Glutamatergic neuron (in vitro differentiated cells): ENCODE measurements around the gene FLVCR1. TPM values are rescaled to one million over a fixed set of nuclear protein-coding genes. Genes with fewer than 3 reads are reported as not detected.

Experiments used
- DNase-seq: peaks from one replicate; pipeline ENCODE4 v3.0.0; 2022
- H3K27ac Mint-ChIP-seq: one replicate; pipeline ENCODE4 v1.8.0; 2020; ENCODE audit warnings: mild to moderate bottlenecking, mixed read lengths, inconsistent platforms; ENCODE audit not compliant: unreplicated experiment
- H3K27me3 Mint-ChIP-seq: one replicate; pipeline ENCODE4 v1.8.0; 2020; ENCODE audit warnings: mild to moderate bottlenecking, moderate library complexity, mixed read lengths, inconsistent platforms; ENCODE audit not compliant: unreplicated experiment
- H3K36me3 Mint-ChIP-seq: one replicate; pipeline ENCODE4 v1.8.0; 2020; ENCODE audit warnings: mild to moderate bottlenecking, mixed read lengths, inconsistent platforms; ENCODE audit not compliant: unreplicated experiment
- H3K4me1 Mint-ChIP-seq: one replicate; pipeline ENCODE4 v1.8.0; 2020; ENCODE audit warnings: mild to moderate bottlenecking, low read depth, mixed read lengths, inconsistent platforms; ENCODE audit not compliant: unreplicated experiment
- H3K4me3 Mint-ChIP-seq: one replicate; pipeline ENCODE4 v1.8.0; 2020; ENCODE audit warnings: mild to moderate bottlenecking, mixed read lengths, inconsistent platforms; ENCODE audit not compliant: unreplicated experiment
- H3K9me3 Mint-ChIP-seq: one replicate; pipeline ENCODE4 v1.8.0; 2020; ENCODE audit warnings: mild to moderate bottlenecking, moderate library complexity, mixed read lengths, inconsistent platforms; ENCODE audit not compliant: unreplicated experiment
- total RNA-seq: library from RNA; stranded (reverse); fragmentation: NEBNext Ultra II Directional; extraction: Animal tissue kit (Norgen Biotek cat#: 25700); gene quantifications from one replicate; pipeline ENCODE4 v1.2.1, GENCODE V29; 2021; ENCODE audit not compliant: unreplicated experiment
- TF ChIP-seq, protein P1 (sequence below): fragments of 200-600 bp; sonication (generic); IDR thresholded peaks from one replicate; pipeline ENCODE4 v1.5.0; 2021; ENCODE audit not compliant: partially characterized antibody, unreplicated experiment

Gene FLVCR1
- total RNA-seq, 1 donor from 2014 or later, result 33.4 TPM

DNA sequence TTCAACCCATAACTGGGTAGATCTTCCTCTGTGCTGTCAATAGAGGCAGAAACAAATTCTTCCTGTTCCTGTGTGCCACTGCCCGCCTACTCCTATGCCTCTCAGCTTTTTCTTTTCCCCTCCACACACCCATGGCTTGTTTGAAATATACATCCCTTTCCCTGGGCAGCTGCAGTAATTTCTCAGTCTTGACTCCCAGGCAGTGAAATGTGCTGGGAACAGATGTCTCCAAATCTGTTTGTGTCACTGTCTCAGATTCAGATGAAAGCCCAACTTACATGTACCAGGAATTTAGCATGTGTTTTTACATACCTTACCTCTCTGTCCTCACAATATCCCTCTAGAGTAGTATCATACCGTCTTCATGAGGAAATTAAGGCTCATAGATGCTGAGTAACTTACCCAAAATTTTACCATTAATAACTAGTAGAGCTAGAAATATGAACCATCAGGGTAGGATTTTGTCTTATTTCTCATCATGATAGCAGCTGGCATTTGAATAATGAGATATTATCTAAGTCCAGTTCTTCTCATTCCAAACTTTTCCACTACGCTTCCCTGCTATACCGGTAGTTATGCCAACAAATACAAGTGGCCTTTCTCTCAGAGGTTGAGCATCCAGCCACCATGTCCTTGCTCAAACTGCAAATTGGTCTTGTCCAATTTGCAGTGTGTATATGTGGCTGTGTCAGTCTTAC, 87.5 kb downstream of the FLVCR1 start:
- peaks cover 6% of the 10 kb centered on the region for H3K9me3 Mint-ChIP-seq
- no peak for DNase-seq
- H3K27ac Mint-ChIP-seq, result no peak overlapping the region
- H3K4me3 Mint-ChIP-seq, result no peak overlapping the region
- H3K4me1 Mint-ChIP-seq, result peaks cover 12% of the 10 kb centered on the region
- peaks cover 7% of the 10 kb centered on the region for H3K36me3 Mint-ChIP-seq
- peaks cover 12% of the 10 kb centered on the region for H3K27me3 Mint-ChIP-seq
- TF ChIP-seq, protein P1, sequence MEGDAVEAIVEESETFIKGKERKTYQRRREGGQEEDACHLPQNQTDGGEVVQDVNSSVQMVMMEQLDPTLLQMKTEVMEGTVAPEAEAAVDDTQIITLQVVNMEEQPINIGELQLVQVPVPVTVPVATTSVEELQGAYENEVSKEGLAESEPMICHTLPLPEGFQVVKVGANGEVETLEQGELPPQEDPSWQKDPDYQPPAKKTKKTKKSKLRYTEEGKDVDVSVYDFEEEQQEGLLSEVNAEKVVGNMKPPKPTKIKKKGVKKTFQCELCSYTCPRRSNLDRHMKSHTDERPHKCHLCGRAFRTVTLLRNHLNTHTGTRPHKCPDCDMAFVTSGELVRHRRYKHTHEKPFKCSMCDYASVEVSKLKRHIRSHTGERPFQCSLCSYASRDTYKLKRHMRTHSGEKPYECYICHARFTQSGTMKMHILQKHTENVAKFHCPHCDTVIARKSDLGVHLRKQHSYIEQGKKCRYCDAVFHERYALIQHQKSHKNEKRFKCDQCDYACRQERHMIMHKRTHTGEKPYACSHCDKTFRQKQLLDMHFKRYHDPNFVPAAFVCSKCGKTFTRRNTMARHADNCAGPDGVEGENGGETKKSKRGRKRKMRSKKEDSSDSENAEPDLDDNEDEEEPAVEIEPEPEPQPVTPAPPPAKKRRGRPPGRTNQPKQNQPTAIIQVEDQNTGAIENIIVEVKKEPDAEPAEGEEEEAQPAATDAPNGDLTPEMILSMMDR, result no peak

DNA sequence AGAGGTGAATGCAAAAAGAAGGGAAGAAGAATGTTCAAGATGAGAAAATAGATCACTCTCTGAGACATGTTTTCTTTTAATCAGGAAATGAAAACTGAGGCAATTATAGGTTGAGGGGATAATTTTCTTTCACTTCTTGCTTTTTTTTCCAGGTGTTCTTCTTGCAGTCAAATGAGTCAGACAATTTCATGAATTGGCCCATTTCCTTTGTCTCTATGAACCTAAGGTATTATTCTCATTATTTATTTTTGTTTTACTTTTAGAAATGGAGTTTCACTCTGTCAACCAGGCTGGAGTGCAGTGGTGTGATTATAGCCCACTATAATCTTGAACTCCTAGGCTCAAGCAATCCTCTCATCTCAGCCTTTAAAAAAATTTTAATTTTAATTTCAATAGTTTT, 88.8 kb downstream of the FLVCR1 start:
- TF ChIP-seq, protein P1, result no peak
- DNase-seq, result no peak
- Mint-ChIP-seq H3K36me3 (no peaks in the 10 kb centered on the region), H3K9me3 (peaks cover 6% of the 10 kb centered on the region), H3K27me3 (peaks cover 10% of the 10 kb centered on the region), H3K4me1 (peaks cover 13% of the 10 kb centered on the region), H3K27ac (no peak overlapping the region), H3K4me3 (no peak overlapping the region)

Other genes starting within 250 kb of the FLVCR1 start
- gene ATF3, start 249.5 kb upstream of the FLVCR1 start, total RNA-seq, result 35.3 TPM
- 0.56 TPM for gene BATF3, start 158.4 kb upstream of the FLVCR1 start, total RNA-seq
- gene NSL1, start 66.5 kb upstream of the FLVCR1 start, total RNA-seq, result 35.0 TPM
- 15.8 TPM for gene TATDN3, start 66.4 kb upstream of the FLVCR1 start, total RNA-seq
- not detected for gene SPATA45, start 10.6 kb upstream of the FLVCR1 start, total RNA-seq
- 59.8 TPM for gene VASH2, start 92.3 kb downstream of the FLVCR1 start, total RNA-seq
- 33.1 TPM for gene ANGEL2, start 157.6 kb downstream of the FLVCR1 start, total RNA-seq
- 23.9 TPM for gene RPS6KC1, start 193.0 kb downstream of the FLVCR1 start, total RNA-seq